ENCODE results near the gene GPS1. TPM values are rescaled to one million over a fixed set of nuclear protein-coding genes. Genes with fewer than 3 reads are reported as not detected.
A peak's percentile ranks its signal among the peaks of the same experiment; 100 is the strongest.

Gene GPS1
- total and polyA plus RNA-seq, 3 experiments from 2014 or later = 122 to 151 (median 125) TPM

DNA sequence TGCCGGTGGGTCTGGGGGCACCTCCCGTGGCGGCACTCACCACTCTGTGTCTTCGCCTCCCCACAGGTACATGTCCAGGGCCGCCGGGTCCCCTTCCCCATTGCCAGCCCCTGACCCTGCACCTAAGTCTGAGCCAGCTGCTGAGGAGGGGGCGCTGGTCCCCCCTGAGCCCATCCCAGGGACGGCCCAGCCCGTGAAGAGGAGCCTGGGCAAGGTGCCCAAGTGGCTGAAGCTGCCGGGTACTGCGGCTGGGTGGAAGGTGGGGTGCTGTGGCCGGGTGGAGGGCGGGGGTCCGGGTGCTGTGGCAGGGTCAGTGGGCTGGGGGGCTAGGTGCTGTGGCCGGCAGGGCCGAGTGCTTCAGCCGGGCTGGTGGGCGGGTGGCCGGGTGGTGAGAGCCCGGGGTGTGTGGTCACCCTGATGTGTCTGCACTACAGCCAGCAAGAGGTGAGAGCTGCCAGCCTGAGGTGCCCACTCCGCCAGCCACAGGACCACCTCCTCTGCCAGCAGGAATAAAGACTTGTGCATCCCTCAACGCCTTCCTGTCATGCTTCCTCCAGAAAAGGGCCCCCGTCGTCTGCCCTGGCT lies 34.7 kb upstream of the GPS1 start:
- Histone ChIP-seq H3K27me3 (ENCODE audit: insufficient read depth, low read length, poor library complexity, severe bottlenecking) (no peaks in the 10 kb centered on the region), H3K4me1 (ENCODE audit: insufficient read depth, low read length) (peaks cover 12% of the 10 kb centered on the region), H3K27ac (ENCODE audit: low read depth, low read length) (no peak overlapping the region), H3K9me3 (ENCODE audit: low read length) (no peaks in the 10 kb centered on the region), H3K36me3 (ENCODE audit: insufficient read depth, low read length) (peaks cover 6% of the 10 kb centered on the region), H3K4me3 (ENCODE audit: low read length) (no peak overlapping the region)
- no peak overlapping the region for H3K27ac Mint-ChIP-seq
- no peaks in the 10 kb centered on the region for H3K9me3 Mint-ChIP-seq
- ChIA-PET POLR2A (no interaction called here), CTCF (interaction anchor here (1.8 to 2.0 kb wide), 2 partner anchors 9 to 57 kb away, joined by 4 to 8 read pairs; no protein-coding TSS in a partner anchor)
- H3K36me3 Mint-ChIP-seq = peaks cover 0 to 10% (median 0%) of the 10 kb centered on the region in 3 donors
- peaks cover 11 to 21% (median 13%) of the 10 kb centered on the region in 3 donors for H3K4me1 Mint-ChIP-seq
- H3K4me3 Mint-ChIP-seq = no peak overlapping the region
- no peak for DNase-seq
- H3K27me3 Mint-ChIP-seq = peaks cover 0 to 2% of the 10 kb centered on the region in 2 donors

DNA sequence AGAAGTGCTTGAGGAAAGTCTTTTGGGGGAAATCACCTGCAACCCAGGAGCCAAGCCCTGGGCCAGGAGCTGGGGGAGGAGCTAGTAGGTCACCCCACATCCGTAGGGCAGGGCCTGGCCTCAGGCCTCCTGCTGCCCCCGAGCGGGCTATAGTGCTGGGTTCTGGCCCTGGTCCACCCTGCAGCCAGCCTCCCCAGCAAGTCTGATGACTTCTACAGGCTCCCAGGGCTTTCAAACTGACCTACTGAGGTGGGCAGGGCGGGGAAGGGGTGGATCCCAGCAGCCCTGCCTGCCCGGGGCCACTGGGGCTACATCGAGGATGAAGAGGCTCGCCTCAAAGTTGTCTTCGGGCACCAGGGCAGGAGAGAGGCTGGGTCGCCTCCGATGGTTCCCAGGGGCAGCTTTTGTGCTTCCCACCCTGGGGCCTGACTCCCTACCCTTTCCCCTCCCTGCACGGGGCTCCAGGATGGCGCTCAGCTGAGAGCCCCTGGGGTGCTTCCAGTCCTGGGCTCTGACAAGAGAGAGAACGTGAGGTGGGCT lies 34.0 kb upstream of the GPS1 start:
- H3K27me3 Mint-ChIP-seq = peaks cover 0 to 2% of the 10 kb centered on the region in 2 donors
- H3K4me1 Mint-ChIP-seq = peaks cover 13 to 23% (median 16%) of the 10 kb centered on the region in 3 donors
- ChIA-PET POLR2A (no interaction called here), CTCF (interaction anchor here (1.8 kb wide), 1 partner anchor 13 kb away, joined by 7 read pairs; no protein-coding TSS in a partner anchor)
- Histone ChIP-seq H3K4me3 (ENCODE audit: low read length) (no peak overlapping the region), H3K27ac (ENCODE audit: low read depth, low read length) (no peak overlapping the region), H3K27me3 (ENCODE audit: insufficient read depth, low read length, poor library complexity, severe bottlenecking) (no peaks in the 10 kb centered on the region), H3K4me1 (ENCODE audit: insufficient read depth, low read length) (peaks cover 16% of the 10 kb centered on the region), H3K36me3 (ENCODE audit: insufficient read depth, low read length) (peaks cover 6% of the 10 kb centered on the region), H3K9me3 (ENCODE audit: low read length) (no peaks in the 10 kb centered on the region)
- H3K27ac Mint-ChIP-seq = no peak overlapping the region
- DNase-seq = no peak
- H3K4me3 Mint-ChIP-seq = peak overlapping the region in 1 of 7 donors; percentile 13
- no peaks in the 10 kb centered on the region for H3K9me3 Mint-ChIP-seq
- peaks cover 0 to 10% (median 0%) of the 10 kb centered on the region in 3 donors for H3K36me3 Mint-ChIP-seq

DNA sequence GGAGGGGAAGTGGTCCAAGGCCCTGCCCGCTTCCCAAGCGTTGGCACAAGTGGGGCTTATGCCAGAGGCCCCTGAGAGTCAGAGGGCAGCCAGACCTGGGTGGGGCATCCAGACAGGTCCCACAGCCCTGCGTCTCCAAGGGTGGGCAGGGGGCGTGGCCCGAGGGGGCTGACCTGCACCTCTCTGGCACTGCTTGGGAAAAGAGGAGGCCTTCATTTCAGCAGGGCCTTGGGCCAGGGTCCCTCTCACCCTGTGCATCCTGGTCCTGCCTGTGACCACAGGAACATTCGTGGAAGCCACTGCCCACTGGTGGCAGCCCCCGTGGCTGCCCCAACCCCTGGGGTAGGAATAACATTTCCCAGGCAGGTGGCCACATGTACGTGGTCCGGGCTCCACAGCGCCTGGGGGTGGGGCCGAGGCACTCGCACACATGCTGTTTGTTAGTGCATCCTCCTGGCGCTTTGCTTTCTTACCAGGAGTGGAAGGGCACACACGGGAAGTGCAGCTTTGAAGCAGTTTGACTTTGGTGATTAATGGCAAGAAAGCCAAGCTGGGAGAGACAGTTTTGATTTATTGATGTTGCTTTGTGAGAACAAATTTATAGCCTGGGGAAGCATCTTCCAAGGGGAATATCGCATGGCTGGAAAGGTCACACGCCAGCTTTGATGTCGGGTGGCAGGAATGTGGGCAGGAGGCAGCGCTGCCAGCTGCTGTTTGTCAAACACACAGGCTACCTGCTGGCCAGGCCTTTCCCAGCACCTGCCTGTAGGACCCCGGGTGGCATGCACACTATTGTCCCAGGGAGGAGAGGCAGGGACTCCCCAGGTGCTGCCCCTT lies 33.3 kb upstream of the GPS1 start:
- POLR2A ChIA-PET = no interaction called here
- Histone ChIP-seq H3K4me1 (ENCODE audit: insufficient read depth, low read length) (peaks cover 16% of the 10 kb centered on the region), H3K36me3 (ENCODE audit: insufficient read depth, low read length) (peaks cover 6% of the 10 kb centered on the region), H3K4me3 (ENCODE audit: low read length) (no peak overlapping the region), H3K27me3 (ENCODE audit: insufficient read depth, low read length, poor library complexity, severe bottlenecking) (no peaks in the 10 kb centered on the region), H3K27ac (ENCODE audit: low read depth, low read length) (no peak overlapping the region), H3K9me3 (ENCODE audit: low read length) (no peaks in the 10 kb centered on the region)
- Mint-ChIP-seq H3K36me3 (peaks cover 0 to 8% (median 0%) of the 10 kb centered on the region in 3 donors), H3K27ac (no peak overlapping the region), H3K4me1 (peaks cover 14 to 26% (median 16%) of the 10 kb centered on the region in 3 donors), H3K4me3 (peak overlapping the region in 1 of 7 donors; percentile 13), H3K9me3 (no peaks in the 10 kb centered on the region), H3K27me3 (peaks cover 0 to 2% of the 10 kb centered on the region in 2 donors)
- no peak for DNase-seq
- CTCF ChIA-PET = interaction anchor here (0.8 to 1.8 kb wide), 2 partner anchors 12 to 58 kb away, joined by 3 to 7 read pairs; no protein-coding TSS in a partner anchor

DNA sequence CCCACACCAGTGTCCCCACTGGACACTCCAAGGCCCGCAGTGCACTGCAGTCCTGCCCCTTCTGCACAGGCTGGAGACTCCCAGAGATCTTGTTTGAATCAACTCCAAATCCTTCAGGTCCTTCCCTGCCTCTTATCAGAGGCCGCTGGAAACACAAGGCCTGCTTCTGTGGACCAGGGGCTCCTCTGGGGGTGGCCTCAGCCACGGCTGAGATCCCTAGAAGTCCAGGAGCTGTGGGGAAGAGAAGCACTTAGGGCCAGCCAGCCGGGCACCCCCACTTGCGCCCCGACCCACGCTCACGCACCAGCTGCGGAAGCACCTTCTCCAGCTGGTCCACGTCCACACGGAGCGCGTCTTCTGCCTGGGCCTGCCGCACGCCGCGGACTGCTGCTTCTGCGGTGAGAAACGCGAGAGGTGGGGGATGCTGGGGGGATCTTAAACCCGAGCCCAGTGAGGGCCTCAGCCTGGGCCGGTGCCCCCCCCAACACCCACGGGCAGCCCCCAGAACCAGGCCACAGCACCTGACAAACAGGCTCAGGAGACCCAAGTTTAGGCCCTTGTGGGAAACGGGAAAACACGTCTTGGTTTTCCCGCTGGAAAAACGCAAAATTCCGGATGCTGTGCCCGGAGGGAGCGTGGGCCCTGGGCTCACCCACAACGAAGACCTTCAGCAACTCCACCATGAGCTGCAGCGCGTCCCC lies 32.6 kb upstream of the GPS1 start:
- ChIA-PET POLR2A (no interaction called here), CTCF (interaction anchor here (1.0 to 6.0 kb wide), 6 partner anchors 9 to 102 kb away, joined by 3 to 83 read pairs (median 5); partner anchors contain the start of genes DCXR and NOTUM)
- peaks cover 17 to 32% (median 21%) of the 10 kb centered on the region in 3 donors for H3K4me1 Mint-ChIP-seq
- no peaks in the 10 kb centered on the region for H3K9me3 ChIP-seq (ENCODE audit: low read length)
- peaks cover 0 to 2% of the 10 kb centered on the region in 2 donors for H3K27me3 Mint-ChIP-seq
- peaks cover 21% of the 10 kb centered on the region for H3K4me1 ChIP-seq (ENCODE audit: insufficient read depth, low read length)
- no peak overlapping the region for H3K27ac ChIP-seq (ENCODE audit: low read depth, low read length)
- DNase-seq = no peak
- H3K9me3 Mint-ChIP-seq = no peaks in the 10 kb centered on the region
- no peak overlapping the region for H3K4me3 ChIP-seq (ENCODE audit: low read length)
- peaks cover 6% of the 10 kb centered on the region for H3K36me3 ChIP-seq (ENCODE audit: insufficient read depth, low read length)
- H3K36me3 Mint-ChIP-seq = peaks cover 0 to 8% (median 0%) of the 10 kb centered on the region in 3 donors
- H3K4me3 Mint-ChIP-seq = peak overlapping the region in 1 of 7 donors; percentile 27
- no peaks in the 10 kb centered on the region for H3K27me3 ChIP-seq (ENCODE audit: insufficient read depth, low read length, poor library complexity, severe bottlenecking)
- H3K27ac Mint-ChIP-seq = no peak overlapping the region

DNA sequence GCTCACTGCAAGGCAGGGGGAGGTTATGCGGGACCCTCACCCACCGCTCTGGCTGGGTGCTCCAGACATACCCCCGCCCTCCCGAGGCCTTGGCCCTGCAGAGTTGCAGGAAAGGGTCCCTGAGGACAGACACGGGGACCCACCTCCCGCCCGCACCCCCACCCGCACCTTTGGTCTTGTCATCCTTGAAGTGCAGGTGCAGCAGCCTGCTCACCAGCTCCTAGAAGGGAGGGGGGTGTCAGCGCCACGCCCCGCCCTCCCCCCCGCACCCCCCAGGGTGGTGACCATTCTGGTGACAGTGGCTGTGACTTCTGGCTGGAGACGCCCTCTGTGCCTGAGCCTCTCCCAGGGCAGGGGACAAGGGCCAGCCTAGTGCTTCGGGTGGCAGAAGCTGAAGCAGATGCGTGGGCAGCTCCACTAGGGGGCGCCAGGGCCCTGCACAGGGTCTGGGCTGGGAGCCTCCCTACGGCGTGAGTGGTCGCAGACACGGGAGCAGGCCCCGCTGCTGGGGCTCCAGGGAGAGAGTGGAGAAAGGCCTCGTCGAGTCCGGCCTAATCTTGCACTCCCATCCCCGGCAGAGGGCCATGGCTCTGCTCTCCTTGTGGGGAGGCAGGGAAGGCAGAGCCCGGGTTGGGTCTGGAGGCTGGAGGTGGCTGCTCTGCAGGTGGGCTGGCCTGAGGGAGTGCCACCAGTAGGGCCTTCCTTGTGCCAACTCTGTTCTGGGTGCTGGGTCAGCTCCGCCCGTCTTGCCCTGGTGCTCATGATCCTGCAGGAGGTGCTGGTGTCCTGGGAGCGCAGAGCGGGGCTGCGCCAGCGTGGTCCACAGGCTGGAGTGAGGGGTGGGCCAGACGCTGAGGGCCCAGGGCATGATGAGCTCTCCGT lies 31.8 kb upstream of the GPS1 start:
- Histone ChIP-seq H3K27ac (ENCODE audit: low read depth, low read length) (no peak overlapping the region), H3K27me3 (ENCODE audit: insufficient read depth, low read length, poor library complexity, severe bottlenecking) (no peaks in the 10 kb centered on the region), H3K4me3 (ENCODE audit: low read length) (no peak overlapping the region), H3K4me1 (ENCODE audit: insufficient read depth, low read length) (peaks cover 26% of the 10 kb centered on the region), H3K36me3 (ENCODE audit: insufficient read depth, low read length) (peaks cover 6% of the 10 kb centered on the region), H3K9me3 (ENCODE audit: low read length) (no peaks in the 10 kb centered on the region)
- CTCF ChIA-PET = interaction anchor here (1.0 to 6.0 kb wide), 9 partner anchors 10 to 102 kb away, joined by 3 to 83 read pairs (median 4); partner anchors contain the start of genes DCXR, NOTUM, PYCR1 and RAC3
- Mint-ChIP-seq H3K4me3 (peak overlapping the region in 1 of 7 donors; percentile 61), H3K27me3 (peaks cover 0 to 2% of the 10 kb centered on the region in 2 donors), H3K9me3 (no peaks in the 10 kb centered on the region), H3K36me3 (peaks cover 0 to 8% (median 0%) of the 10 kb centered on the region in 3 donors), H3K27ac (peak overlapping the region in 1 of 8 donors; percentile 71), H3K4me1 (peaks cover 17 to 34% (median 21%) of the 10 kb centered on the region in 3 donors)
- POLR2A ChIA-PET = interaction anchor here (1.4 kb wide), 1 partner anchor 60 kb away, joined by 12 read pairs; the partner anchor contains the start of gene NOTUM
- DNase-seq = peak; percentile 38 to 73 (median 49)

DNA sequence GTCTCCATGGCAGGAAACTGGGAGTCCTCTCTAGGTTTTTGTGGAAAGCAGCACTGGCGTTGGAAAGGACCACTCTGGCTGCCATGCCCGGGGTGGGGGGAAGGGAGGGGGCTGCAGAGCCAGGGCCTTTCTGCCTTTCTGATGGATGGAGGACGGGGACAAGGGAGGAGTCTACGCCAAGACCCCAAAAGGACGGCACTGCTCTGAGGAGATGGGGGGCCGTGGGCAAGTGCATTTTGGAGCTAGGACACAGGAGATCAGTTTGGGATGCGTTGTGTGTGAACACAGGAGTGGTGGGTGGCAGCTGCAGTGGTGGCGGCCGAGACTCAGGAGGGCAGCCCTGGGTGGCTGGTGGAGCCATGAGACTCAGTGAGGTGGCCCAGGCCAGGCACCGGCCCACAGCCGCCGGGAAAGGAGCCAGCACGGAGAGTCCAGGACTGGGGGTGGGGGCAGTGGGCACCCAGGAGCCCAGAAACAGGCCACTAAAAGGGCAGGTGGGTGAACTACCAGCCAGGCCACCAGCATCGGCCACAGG lies 31.1 kb upstream of the GPS1 start:
- Histone ChIP-seq H3K9me3 (ENCODE audit: low read length) (no peaks in the 10 kb centered on the region), H3K4me3 (ENCODE audit: low read length) (no peak overlapping the region), H3K27ac (ENCODE audit: low read depth, low read length) (no peak overlapping the region), H3K36me3 (ENCODE audit: insufficient read depth, low read length) (peaks cover 6% of the 10 kb centered on the region), H3K4me1 (ENCODE audit: insufficient read depth, low read length) (peaks cover 26% of the 10 kb centered on the region), H3K27me3 (ENCODE audit: insufficient read depth, low read length, poor library complexity, severe bottlenecking) (no peaks in the 10 kb centered on the region)
- CTCF ChIA-PET = interaction anchor here (1.0 to 6.0 kb wide), 12 partner anchors 11 to 134 kb away, joined by 3 to 83 read pairs (median 4); partner anchors contain the start of genes DCXR, NOTUM, PYCR1 and RAC3
- Mint-ChIP-seq H3K4me1 (peaks cover 17 to 34% (median 21%) of the 10 kb centered on the region in 3 donors), H3K9me3 (no peaks in the 10 kb centered on the region), H3K4me3 (peak overlapping the region in 5 of 7 donors; percentile 12 to 85 (median 61)), H3K36me3 (peaks cover 0 to 8% (median 0%) of the 10 kb centered on the region in 3 donors), H3K27ac (peak overlapping the region in 1 of 8 donors; percentile 70), H3K27me3 (peaks cover 0 to 2% of the 10 kb centered on the region in 2 donors)
- no peak for DNase-seq
- POLR2A ChIA-PET = interaction anchor here (1.4 kb wide), 1 partner anchor 60 kb away, joined by 12 read pairs; the partner anchor contains the start of gene NOTUM

Data from CD8-positive, alpha-beta memory T cell (primary cell).